PFSK-1 (cell line): ENCODE results near the gene ARHGEF12.

Source experiments
- POLR2AphosphoS5 ChIP-seq: IDR thresholded peaks from 2 replicates; pipeline ENCODE4 v1.6.1; 2012; ENCODE audit warnings: low read depth, mild to moderate bottlenecking, control low read depth, low read length, moderate library complexity
- REST ChIP-seq, 2 experiments: IDR thresholded peaks; 2 replicates each; pipeline versions ENCODE4 v1.6.1 to v1.8.0; 2011 to 2012; ENCODE audit warnings: low read depth in 2 of 2, low read length in 2 of 2, control low read depth in 1 of 2, inconsistent platforms in 1 of 2, mild to moderate bottlenecking in 1 of 2, moderate library complexity in 1 of 2; ENCODE audit not compliant: insufficient read depth in 1 of 2
- SIN3A ChIP-seq: IDR thresholded peaks from 2 replicates; pipeline ENCODE4 v1.6.1; 2012; ENCODE audit warnings: mild to moderate bottlenecking, low read length, moderate library complexity, borderline replicate concordance; ENCODE audit not compliant: insufficient read depth
- TAF1 ChIP-seq: IDR thresholded peaks from 2 replicates; pipeline ENCODE4 v1.6.1; 2012; ENCODE audit warnings: low read length, control low read depth, borderline replicate concordance; ENCODE audit not compliant: insufficient read depth

- TF ChIP-seq POLR2AphosphoS5 (no peak), TAF1 (no peak), REST (IDR thresholded peaks at IDR 0.05; ENCODE audit: insufficient read depth in 1 of 2, low read depth in 2 of 2, low read length in 2 of 2) (no peak), SIN3A (no peak)
These were observed 185.0 kb downstream of the ARHGEF12 start for GRCh38 chr11:120521176-120521575.
